PC-3 (cell line): Measurements from ENCODE around the gene PKNOX2.

Source experiments
- EZH2 ChIP-seq: fragments of 300-600 bp; sonication (generic); IDR thresholded peaks from one replicate; pipeline ENCODE4 v1.6.1; 2017; ENCODE audit warnings: antibody characterized with exemption, mild to moderate bottlenecking, low read length; ENCODE audit not compliant: unreplicated experiment
- EZH2phosphoT487 ChIP-seq: fragments of 300-600 bp; sonication (generic); IDR thresholded peaks from 2 replicates; pipeline ENCODE4 v1.6.1; 2018; ENCODE audit warnings: mild to moderate bottlenecking, antibody characterized with exemption, low read length, borderline replicate concordance
- TF ChIP-seq, protein P1 (sequence below): fragments of 300-600 bp; sonication (generic); conservative IDR thresholded peaks from 2 replicates; pipeline ENCODE4 v1.5.1; 2017; ENCODE audit warnings: antibody characterized with exemption, low read depth, mild to moderate bottlenecking, low read length

DNA sequence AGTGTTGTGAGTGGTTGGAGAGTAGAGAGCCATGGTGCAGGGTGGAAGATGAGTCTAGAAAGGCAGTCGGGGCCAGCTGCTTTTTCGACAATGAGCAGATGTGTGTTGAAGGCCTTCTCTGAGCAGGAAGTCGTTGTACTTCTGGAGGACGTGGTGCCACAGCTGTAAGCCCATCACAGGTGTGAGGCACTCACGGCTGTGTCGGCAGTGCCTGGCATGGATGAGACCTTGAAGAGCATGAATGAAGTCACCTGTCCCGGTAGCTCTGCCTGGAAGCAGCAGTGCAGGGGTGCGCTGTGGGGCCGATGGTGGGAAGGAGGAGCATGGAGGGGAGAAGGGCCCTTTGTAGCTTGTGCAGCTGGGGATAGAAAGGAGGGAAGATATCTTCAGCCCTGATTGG lies 165.2 kb downstream of the PKNOX2 start:
- TF ChIP-seq, protein P1, sequence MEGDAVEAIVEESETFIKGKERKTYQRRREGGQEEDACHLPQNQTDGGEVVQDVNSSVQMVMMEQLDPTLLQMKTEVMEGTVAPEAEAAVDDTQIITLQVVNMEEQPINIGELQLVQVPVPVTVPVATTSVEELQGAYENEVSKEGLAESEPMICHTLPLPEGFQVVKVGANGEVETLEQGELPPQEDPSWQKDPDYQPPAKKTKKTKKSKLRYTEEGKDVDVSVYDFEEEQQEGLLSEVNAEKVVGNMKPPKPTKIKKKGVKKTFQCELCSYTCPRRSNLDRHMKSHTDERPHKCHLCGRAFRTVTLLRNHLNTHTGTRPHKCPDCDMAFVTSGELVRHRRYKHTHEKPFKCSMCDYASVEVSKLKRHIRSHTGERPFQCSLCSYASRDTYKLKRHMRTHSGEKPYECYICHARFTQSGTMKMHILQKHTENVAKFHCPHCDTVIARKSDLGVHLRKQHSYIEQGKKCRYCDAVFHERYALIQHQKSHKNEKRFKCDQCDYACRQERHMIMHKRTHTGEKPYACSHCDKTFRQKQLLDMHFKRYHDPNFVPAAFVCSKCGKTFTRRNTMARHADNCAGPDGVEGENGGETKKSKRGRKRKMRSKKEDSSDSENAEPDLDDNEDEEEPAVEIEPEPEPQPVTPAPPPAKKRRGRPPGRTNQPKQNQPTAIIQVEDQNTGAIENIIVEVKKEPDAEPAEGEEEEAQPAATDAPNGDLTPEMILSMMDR, result no peak
- TF ChIP-seq EZH2 (no peak), EZH2phosphoT487 (no peak)
